Measurements from ENCODE around the gene TRPM2. TPM values are rescaled to one million over a fixed set of nuclear protein-coding genes. Genes with fewer than 3 reads are reported as not detected.

Gene TRPM2
- total and polyA plus RNA-seq, 2 donors (not counting 3 experiments of a cell fraction or from before 2014, with no cell fraction given), result not detected

- intact Hi-C loops (cut with micrococcal nuclease), result no loop called here
- Histone ChIP-seq H2AFZ (ENCODE audit: low read depth, low read length) (no peak overlapping the region), H3K27ac (ENCODE audit: insufficient read depth, low read depth, low read length) (no peak overlapping the region), H3K4me3 (replicated peaks in 1 of 3; ENCODE audit: insufficient read depth in 1 of 3, low read depth in 1 of 3, low read length in 3 of 3) (no peak overlapping the region), H3K36me3 (ENCODE audit: control insufficient read depth in 2 of 2, extremely low read depth in 1 of 2, insufficient read depth in 2 of 2, low read length in 2 of 2) (no peaks in the 10 kb centered on the region), H3K9me3 (replicated peaks; ENCODE audit: control insufficient read depth, insufficient read depth, low read length) (peaks cover 3% of the 10 kb centered on the region), H3K4me2 (ENCODE audit: insufficient read depth, low read length) (no peak overlapping the region), H4K20me1 (replicated peaks; ENCODE audit: control insufficient read depth, extremely low read depth, insufficient read depth, low read length) (no peaks in the 10 kb centered on the region), H3K79me2 (ENCODE audit: control insufficient read depth, insufficient read depth, low read length) (no peaks in the 10 kb centered on the region), H3K27me3 (ENCODE audit: control insufficient read depth in 2 of 2, insufficient read depth in 2 of 2, low read length in 2 of 2) (no peaks in the 10 kb centered on the region), H3K9ac (replicated peaks; ENCODE audit: extremely low read depth, insufficient read depth, low read length) (no peak overlapping the region), H3K9me1 (replicated peaks; ENCODE audit: control insufficient read depth, extremely low read depth, insufficient read depth, low read length) (no peaks in the 10 kb centered on the region), H3K4me1 (ENCODE audit: control insufficient read depth, extremely low read depth, insufficient read depth, low read length) (no peaks in the 10 kb centered on the region)
- dilution Hi-C loops (cut with MboI; ENCODE audit: extremely low pct_ligation_motif_present, low sequenced_read_pairs), result no loop called here
- POLR2A ChIA-PET, result no interaction called here
- FAIRE-seq, result no peak
- CTCF ChIA-PET, result no interaction called here
- TF ChIP-seq CTCF (IDR thresholded peaks at IDR 0.05; ENCODE audit: extremely low read depth in 1 of 2, insufficient read depth in 1 of 2, low read depth in 1 of 2, low read length in 2 of 2) (no peak), MYC (IDR thresholded peaks at IDR 0.05; ENCODE audit: low read depth, low read length) (no peak), POLR2AphosphoS5 (IDR thresholded peaks at IDR 0.05; ENCODE audit: insufficient read depth, low read depth, low read length) (no peak), MAX (IDR thresholded peaks at IDR 0.05; ENCODE audit: insufficient read depth, insufficient read length) (no peak), GATA2 (IDR thresholded peaks at IDR 0.05; ENCODE audit: insufficient read depth, insufficient read length, low read depth, low read length) (no peak), EZH2 (IDR thresholded peaks at IDR 0.05; ENCODE audit: borderline replicate concordance, low read depth, low read length, severe bottlenecking) (no peak), JUN (IDR thresholded peaks at IDR 0.05; ENCODE audit: borderline replicate concordance, insufficient read depth, insufficient read length, low read depth) (no peak), POLR2A (IDR thresholded peaks at IDR 0.05; ENCODE audit: low read depth, low read length) (no peak), FOS (IDR thresholded peaks at IDR 0.05; ENCODE audit: borderline replicate concordance, insufficient read depth, low read length) (no peak)
- no peak for DNase-seq (ENCODE audit: low read depth, low spot score)
- BruUV-seq (replicated peaks), result no TSS peak
These were observed 49.1 kb downstream of the TRPM2 start for GRCh38 chr21:44402323-44403105.

Data from endothelial cell of umbilical vein (primary cell).